Ishikawa (cell line): ENCODE data around the gene SPOP.

ENCODE experiments used
- CEBPB ChIP-seq: IDR thresholded peaks from 2 replicates; pipeline ENCODE4 v1.6.1; 2012
- CREB1 ChIP-seq: IDR thresholded peaks from 2 replicates; pipeline ENCODE4 v1.6.1; 2012; ENCODE audit warnings: low read depth
- EGR1 ChIP-seq: IDR thresholded peaks from 2 replicates; pipeline ENCODE4 v1.6.1; 2012
- EP300 ChIP-seq: IDR thresholded peaks from 2 replicates; pipeline ENCODE4 v1.6.1; 2012; ENCODE audit warnings: borderline replicate concordance
- FOXM1 ChIP-seq: IDR thresholded peaks from 2 replicates; pipeline ENCODE4 v1.6.1; 2012; ENCODE audit warnings: low read depth, borderline replicate concordance
- NFIC ChIP-seq: IDR thresholded peaks from 2 replicates; pipeline ENCODE4 v1.6.1; 2012
- RAD21 ChIP-seq: IDR thresholded peaks from 2 replicates; pipeline ENCODE4 v1.6.1; 2012; ENCODE audit warnings: low read depth
- TAF1 ChIP-seq: IDR thresholded peaks from 2 replicates; pipeline ENCODE4 v1.6.1; 2012; ENCODE audit warnings: low read depth, mild to moderate bottlenecking
- TCF12 ChIP-seq: IDR thresholded peaks from 2 replicates; pipeline ENCODE4 v1.6.1; 2012; ENCODE audit warnings: low read depth
- TEAD4 ChIP-seq: IDR thresholded peaks from 2 replicates; pipeline ENCODE4 v1.6.1; 2012
- YY1 ChIP-seq: IDR thresholded peaks from 2 replicates; pipeline ENCODE4 v1.6.1; 2012; ENCODE audit warnings: low read depth
- TF ChIP-seq, protein P1 (sequence below): IDR thresholded peaks from 2 replicates; pipeline ENCODE4 v1.6.1; 2012; ENCODE audit warnings: low read depth, mild to moderate bottlenecking
- TF ChIP-seq, protein P2 (sequence below): IDR thresholded peaks from 2 replicates; pipeline ENCODE4 v1.6.1; 2012

DNA sequence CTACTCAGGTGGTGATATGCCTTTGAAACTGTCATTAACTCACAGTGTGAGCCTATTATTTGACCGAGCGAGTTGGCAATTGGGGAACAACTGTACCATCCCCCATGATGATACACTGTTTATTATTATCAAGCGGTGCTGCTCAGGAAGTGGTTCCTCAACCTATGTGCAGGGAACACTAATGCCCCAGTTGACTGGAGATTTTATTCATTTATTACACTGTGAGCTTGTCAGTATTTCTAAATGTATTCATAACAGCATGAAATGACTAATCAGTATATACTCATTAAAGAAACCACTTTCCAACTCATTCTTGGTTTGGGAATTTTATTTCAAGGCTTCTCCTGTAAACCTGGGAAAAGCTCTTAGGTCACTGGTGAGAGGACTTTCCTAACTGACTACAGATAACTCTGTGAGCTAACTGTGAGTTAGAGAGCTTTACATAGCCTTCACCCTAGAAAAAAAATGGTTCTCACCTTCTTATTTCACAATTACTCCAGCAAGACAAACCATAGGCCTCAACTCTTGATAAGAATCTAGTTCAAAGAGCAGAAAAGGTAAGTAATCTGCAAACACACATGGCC is 59.8 kb downstream of the SPOP start:
- TF ChIP-seq YY1 (no peak), EP300 (no peak), CEBPB (no peak), EGR1 (no peak), FOXM1 (no peak), CREB1 (no peak), TAF1 (no peak), TEAD4 (no peak), RAD21 (no peak), TCF12 (no peak), NFIC (no peak)
- TF ChIP-seq, protein P1, sequence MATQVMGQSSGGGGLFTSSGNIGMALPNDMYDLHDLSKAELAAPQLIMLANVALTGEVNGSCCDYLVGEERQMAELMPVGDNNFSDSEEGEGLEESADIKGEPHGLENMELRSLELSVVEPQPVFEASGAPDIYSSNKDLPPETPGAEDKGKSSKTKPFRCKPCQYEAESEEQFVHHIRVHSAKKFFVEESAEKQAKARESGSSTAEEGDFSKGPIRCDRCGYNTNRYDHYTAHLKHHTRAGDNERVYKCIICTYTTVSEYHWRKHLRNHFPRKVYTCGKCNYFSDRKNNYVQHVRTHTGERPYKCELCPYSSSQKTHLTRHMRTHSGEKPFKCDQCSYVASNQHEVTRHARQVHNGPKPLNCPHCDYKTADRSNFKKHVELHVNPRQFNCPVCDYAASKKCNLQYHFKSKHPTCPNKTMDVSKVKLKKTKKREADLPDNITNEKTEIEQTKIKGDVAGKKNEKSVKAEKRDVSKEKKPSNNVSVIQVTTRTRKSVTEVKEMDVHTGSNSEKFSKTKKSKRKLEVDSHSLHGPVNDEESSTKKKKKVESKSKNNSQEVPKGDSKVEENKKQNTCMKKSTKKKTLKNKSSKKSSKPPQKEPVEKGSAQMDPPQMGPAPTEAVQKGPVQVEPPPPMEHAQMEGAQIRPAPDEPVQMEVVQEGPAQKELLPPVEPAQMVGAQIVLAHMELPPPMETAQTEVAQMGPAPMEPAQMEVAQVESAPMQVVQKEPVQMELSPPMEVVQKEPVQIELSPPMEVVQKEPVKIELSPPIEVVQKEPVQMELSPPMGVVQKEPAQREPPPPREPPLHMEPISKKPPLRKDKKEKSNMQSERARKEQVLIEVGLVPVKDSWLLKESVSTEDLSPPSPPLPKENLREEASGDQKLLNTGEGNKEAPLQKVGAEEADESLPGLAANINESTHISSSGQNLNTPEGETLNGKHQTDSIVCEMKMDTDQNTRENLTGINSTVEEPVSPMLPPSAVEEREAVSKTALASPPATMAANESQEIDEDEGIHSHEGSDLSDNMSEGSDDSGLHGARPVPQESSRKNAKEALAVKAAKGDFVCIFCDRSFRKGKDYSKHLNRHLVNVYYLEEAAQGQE = no peak
- TF ChIP-seq, protein P2, sequence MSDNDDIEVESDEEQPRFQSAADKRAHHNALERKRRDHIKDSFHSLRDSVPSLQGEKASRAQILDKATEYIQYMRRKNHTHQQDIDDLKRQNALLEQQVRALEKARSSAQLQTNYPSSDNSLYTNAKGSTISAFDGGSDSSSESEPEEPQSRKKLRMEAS = no peak
